GM12801 (cell line): ENCODE results near the gene ARHGAP1.

Source experiments
- TF ChIP-seq, protein P1 (sequence below): IDR thresholded peaks from one replicate; pipeline ENCODE4 v1.5.1; 2011; ENCODE audit warnings: control low read depth; ENCODE audit not compliant: insufficient read length; ENCODE audit errors: extremely low read depth

ARHGAP1 gene

GRCh38 chr11:46700241-46701077 lies at the start of gene ARHGAP1, which contains the start of gene ZNF408:
Gene ARHGAP1, minus strand, starts transcription at chr11:46700619. Its CDS starts 4,512 bp downstream, at chr11:46696107.
Gene ZNF408, plus strand, starts transcription at chr11:46701031. Its CDS starts 17 bp downstream, at chr11:46701048.
- TF ChIP-seq, protein P1, sequence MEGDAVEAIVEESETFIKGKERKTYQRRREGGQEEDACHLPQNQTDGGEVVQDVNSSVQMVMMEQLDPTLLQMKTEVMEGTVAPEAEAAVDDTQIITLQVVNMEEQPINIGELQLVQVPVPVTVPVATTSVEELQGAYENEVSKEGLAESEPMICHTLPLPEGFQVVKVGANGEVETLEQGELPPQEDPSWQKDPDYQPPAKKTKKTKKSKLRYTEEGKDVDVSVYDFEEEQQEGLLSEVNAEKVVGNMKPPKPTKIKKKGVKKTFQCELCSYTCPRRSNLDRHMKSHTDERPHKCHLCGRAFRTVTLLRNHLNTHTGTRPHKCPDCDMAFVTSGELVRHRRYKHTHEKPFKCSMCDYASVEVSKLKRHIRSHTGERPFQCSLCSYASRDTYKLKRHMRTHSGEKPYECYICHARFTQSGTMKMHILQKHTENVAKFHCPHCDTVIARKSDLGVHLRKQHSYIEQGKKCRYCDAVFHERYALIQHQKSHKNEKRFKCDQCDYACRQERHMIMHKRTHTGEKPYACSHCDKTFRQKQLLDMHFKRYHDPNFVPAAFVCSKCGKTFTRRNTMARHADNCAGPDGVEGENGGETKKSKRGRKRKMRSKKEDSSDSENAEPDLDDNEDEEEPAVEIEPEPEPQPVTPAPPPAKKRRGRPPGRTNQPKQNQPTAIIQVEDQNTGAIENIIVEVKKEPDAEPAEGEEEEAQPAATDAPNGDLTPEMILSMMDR = no peak

- TF ChIP-seq, protein P1 = no peak
Measured at GRCh38 chr11:46747150-46747549, 46.7 kb upstream of the ARHGAP1 start.

DNA sequence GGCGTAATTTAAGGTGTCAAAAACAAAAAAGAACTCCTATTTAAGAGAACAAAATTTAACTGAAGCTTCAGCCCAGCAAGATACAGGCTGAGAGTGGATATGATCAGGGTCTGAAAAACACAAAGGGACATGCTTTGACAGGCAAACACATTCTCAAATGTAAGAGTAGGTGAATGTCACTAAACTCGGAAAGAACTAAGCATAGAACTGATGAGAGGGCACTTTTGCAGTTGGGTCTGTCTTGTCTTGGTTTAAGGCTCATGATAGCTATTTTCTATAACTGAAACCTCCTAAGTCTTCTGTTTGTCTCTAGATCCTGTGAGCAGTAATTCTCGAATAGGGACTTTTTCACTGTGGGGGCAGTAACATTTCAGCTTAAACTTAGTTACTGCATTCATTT lies 45.6 kb upstream of the ARHGAP1 start:
- TF ChIP-seq, protein P1 = no peak

DNA sequence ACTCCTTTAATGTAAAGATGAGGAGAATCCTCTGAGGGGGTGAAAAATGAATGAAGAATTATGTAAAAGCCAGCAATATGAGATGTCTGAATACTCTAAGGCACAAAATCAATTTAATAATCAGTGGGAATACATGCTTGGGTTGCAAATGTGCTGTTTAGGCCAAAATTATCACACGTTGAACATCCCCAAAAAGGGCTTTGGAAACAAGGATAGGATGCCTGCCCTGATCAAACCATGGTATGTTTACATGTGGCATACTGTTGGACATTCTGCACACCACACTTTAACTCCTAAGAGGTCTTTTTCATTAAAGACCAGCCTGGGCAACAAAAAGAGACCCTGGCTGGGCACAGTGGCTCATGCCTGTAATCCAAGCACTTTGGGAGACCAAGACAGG lies 44.9 kb upstream of the ARHGAP1 start:
- TF ChIP-seq, protein P1 = no peak

DNA sequence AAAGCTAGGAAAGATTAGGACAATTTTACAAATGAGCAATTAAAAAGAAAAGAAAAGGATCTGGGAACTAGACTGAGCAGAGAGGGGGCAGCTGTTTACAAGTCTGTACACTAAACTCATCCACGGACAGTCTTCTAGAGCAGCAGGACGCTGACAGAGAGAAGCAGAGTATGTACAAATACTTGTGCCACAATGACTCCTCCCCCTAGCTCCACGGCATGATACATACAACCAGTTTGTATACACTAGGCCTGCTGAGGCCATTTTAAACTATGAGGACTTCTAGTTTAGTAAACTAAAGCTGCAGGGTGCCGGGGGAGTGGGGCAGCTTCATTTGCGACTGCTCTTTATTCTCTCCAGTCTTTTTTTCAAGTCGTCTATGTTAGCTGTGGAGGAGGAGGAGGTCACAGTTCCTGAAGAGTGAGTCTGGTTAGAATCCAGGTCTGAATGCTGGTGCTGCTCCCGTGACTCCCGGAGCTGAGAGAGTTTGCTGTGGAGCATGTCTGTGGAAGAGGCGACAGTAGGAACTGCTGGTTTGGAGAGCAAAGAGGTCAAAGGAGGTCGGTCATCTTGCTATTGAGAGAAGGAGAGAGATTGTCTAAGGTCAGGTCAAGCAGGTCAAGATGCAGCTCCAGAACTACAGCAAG lies 43.4 kb upstream of the ARHGAP1 start:
- TF ChIP-seq, protein P1 = no peak

GRCh38 chr11:46743043-46743442 lies 42.6 kb upstream of the ARHGAP1 start:
- TF ChIP-seq, protein P1 = no peak

DNA sequence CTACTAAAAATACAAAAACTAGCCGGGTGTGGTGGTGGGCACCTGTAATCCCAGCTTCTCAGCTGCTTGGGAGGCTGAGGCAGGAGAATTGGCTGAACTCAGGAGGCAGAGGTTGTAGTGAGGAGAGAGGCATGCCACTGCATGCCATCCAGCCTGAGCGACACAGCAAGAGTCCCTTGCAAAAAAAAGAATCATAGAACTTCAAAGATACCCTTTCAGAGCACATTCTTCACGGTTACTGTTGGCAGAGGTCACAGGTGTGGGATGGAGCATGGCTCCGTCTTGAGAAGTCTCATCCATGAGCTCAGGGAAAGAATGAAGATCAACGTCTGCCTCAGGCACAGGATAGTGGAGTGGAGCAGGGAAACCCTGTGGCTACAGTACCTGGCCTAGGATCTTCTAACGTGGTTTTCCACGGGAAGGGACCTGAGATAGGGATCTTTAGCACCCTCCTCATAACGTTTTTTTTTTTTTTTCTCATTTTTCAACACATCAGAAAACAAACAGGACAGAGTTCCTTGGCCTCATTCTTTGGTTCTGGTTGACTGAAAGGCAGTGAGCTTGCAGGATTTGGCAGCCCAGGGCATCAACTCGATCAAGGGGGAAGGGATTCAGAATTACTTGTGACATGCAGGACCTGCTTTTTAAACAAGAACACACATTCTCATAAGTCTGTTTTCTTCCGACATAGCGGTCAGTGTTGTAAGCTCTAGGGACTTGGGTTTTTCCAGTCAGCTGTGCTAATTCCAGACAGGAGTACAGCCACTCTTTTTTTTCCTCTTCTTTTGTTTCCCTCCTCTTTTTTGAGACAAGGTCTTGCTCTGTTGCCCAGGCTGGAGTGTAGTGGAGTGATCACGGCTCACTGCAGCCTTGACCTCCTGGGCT lies 41.4 kb upstream of the ARHGAP1 start:
- TF ChIP-seq, protein P1 = no peak
